H1 (cell line): ENCODE measurements around the gene TSPAN17. TPM values are rescaled to one million over a fixed set of nuclear protein-coding genes. Genes with fewer than 3 reads are reported as not detected.

ENCODE experiments used
- CTCF ChIA-PET: fragments of 300-600 bp; sonication (Branson Sonifier 250); formaldehyde crosslinking; loops from one replicate; lab custom pipeline; 2021; ENCODE audit not compliant: partially characterized antibody; lab: Charles Lee
- POLR2A ChIA-PET: fragments of 300-600 bp; sonication (Branson Sonifier 250); formaldehyde crosslinking; loops from one replicate; lab custom pipeline; 2021; ENCODE audit warnings: inconsistent platforms; ENCODE audit not compliant: partially characterized antibody; lab: Charles Lee
- DNase-seq, 2 experiments: peaks; one replicate each; pipeline versions ENCODE4 v3.0.0 to v3.0.0-alpha.2; 2010 to 2022; ENCODE audit warnings: low spot score in 2 of 2, low read depth in 1 of 2, mixed read lengths in 1 of 2
- FAIRE-seq: peaks from 2 replicates; lab custom pipeline; 2011; peaks lifted over from hg19 to GRCh38; lab: Jason Lieb, UNC
- H2AFZ ChIP-seq: 2 replicates; pipeline ENCODE4 v1.8.1; 2012; ENCODE audit warnings: low read length, inconsistent platforms
- H2AK5ac ChIP-seq: 2 replicates; pipeline ENCODE4 v1.6.1; 2013; ENCODE audit warnings: low read depth, low read length
- H2BK120ac ChIP-seq: replicated peaks from 2 replicates; pipeline ENCODE3; 2013; ENCODE audit warnings: low read depth, low read length, inconsistent platforms
- H2BK12ac ChIP-seq: 2 replicates; pipeline ENCODE4 v1.6.1; 2013; ENCODE audit warnings: low read depth, low read length
- H2BK15ac ChIP-seq: 2 replicates; pipeline ENCODE4 v1.6.1; 2013; ENCODE audit warnings: low read length
- H2BK20ac ChIP-seq: 2 replicates; pipeline ENCODE4 v1.6.1; 2013; ENCODE audit warnings: low read length
- H2BK5ac ChIP-seq: 2 replicates; pipeline ENCODE4 v1.6.1; 2013; ENCODE audit warnings: low read depth, low read length
- H3K14ac ChIP-seq: 2 replicates; pipeline ENCODE4 v1.6.1; 2013; ENCODE audit warnings: inconsistent platforms; ENCODE audit not compliant: insufficient read length
- H3K18ac ChIP-seq: 2 replicates; pipeline ENCODE4 v1.6.1; 2013; ENCODE audit warnings: low read length; ENCODE audit errors: extremely low read depth
- H3K23ac ChIP-seq: 2 replicates; pipeline ENCODE4 v1.6.1; 2013; ENCODE audit warnings: inconsistent platforms; ENCODE audit not compliant: insufficient read length
- H3K23me2 ChIP-seq: 2 replicates; pipeline ENCODE4 v1.6.1; 2013; ENCODE audit warnings: low read depth, low read length
- H3K27ac ChIP-seq: 2 replicates; pipeline ENCODE4 v1.6.1; 2011; ENCODE audit warnings: low read depth, low read length, inconsistent platforms
- H3K27me3 ChIP-seq, 4 experiments: replicated peaks in 1 of 4; 1 replicate in 1 of 4; 2 replicates in 3 of 4; pipeline versions ENCODE4 v1.6.1 to v1.8.1; 2011 to 2013; ENCODE audit warnings: low read length in 3 of 4, mild to moderate bottlenecking in 3 of 4, inconsistent platforms in 2 of 4, mixed read lengths in 2 of 4, moderate library complexity in 1 of 4; ENCODE audit not compliant: control insufficient read depth in 3 of 4, insufficient read depth in 3 of 4; ENCODE audit errors: extremely low read depth in 1 of 4
- H3K36me3 ChIP-seq, 4 experiments: 2 replicates each; pipeline versions ENCODE4 v1.6.1 to v1.8.1; 2011 to 2013; ENCODE audit warnings: mild to moderate bottlenecking in 4 of 4, low read length in 3 of 4, moderate library complexity in 2 of 4, control low read depth in 1 of 4, inconsistent platforms in 1 of 4; ENCODE audit not compliant: insufficient read depth in 4 of 4, control insufficient read depth in 2 of 4
- H3K4ac ChIP-seq: replicated peaks from 2 replicates; pipeline ENCODE3; 2013; ENCODE audit warnings: low read length, low read depth, mixed read lengths, inconsistent platforms; ENCODE audit not compliant: insufficient read length
- H3K4me1 ChIP-seq, 4 experiments: replicated peaks in 1 of 4; 1 replicate in 1 of 4; 2 replicates in 3 of 4; pipeline versions ENCODE4 v1.6.1 to v1.8.1; 2011 to 2013; ENCODE audit warnings: low read length in 3 of 4, inconsistent platforms in 2 of 4, mixed read lengths in 1 of 4; ENCODE audit not compliant: insufficient read depth in 4 of 4, control insufficient read depth in 3 of 4
- H3K4me2 ChIP-seq, 2 experiments: 2 replicates each; pipeline versions ENCODE4 v1.6.1 to v1.8.1; 2011 to 2013; ENCODE audit warnings: low read depth in 2 of 2, low read length in 2 of 2, control low read depth in 1 of 2, inconsistent platforms in 1 of 2, mild to moderate bottlenecking in 1 of 2; ENCODE audit not compliant: insufficient read depth in 1 of 2
- H3K4me3 ChIP-seq, 4 experiments: fragments of 200-600, 300-600 bp in 1 of 4; sonication (generic), shearing (Covaris generic), sonication (Bioruptor Twin) in 1 of 4; 2 replicates each; pipeline versions ENCODE4 v1.5.1 to v1.8.1; 2011 to 2016; ENCODE audit warnings: low read length in 4 of 4, low read depth in 3 of 4, control low read depth in 2 of 4, inconsistent platforms in 2 of 4, mild to moderate bottlenecking in 2 of 4, mixed read lengths in 1 of 4, moderate library complexity in 1 of 4; ENCODE audit not compliant: insufficient read depth in 2 of 4; ENCODE audit errors: extremely low read depth in 1 of 4
- H3K56ac ChIP-seq: replicated peaks from 2 replicates; pipeline ENCODE3; 2013; ENCODE audit warnings: low read depth, mild to moderate bottlenecking, mixed read lengths, low read length, inconsistent platforms; ENCODE audit not compliant: insufficient read length
- H3K79me1 ChIP-seq: 2 replicates; pipeline ENCODE4 v1.6.1; 2013; ENCODE audit warnings: low read depth, low read length, control low read depth
- H3K79me2 ChIP-seq, 2 experiments: 2 replicates each; pipeline versions ENCODE4 v1.6.1 to v1.8.1; 2012 to 2013; ENCODE audit warnings: low read length in 2 of 2, mild to moderate bottlenecking in 2 of 2, inconsistent platforms in 1 of 2; ENCODE audit not compliant: insufficient read depth in 2 of 2, control insufficient read depth in 1 of 2
- H3K9ac ChIP-seq, 4 experiments: replicated peaks in 1 of 4; 1 replicate in 1 of 4; 2 replicates in 3 of 4; pipeline versions ENCODE4 v1.6.1 to v1.8.1; 2011 to 2013; ENCODE audit warnings: low read depth in 3 of 4, low read length in 3 of 4, control low read depth in 2 of 4, mild to moderate bottlenecking in 2 of 4, moderate library complexity in 2 of 4, inconsistent platforms in 1 of 4; ENCODE audit errors: extremely low read depth in 1 of 4
- H3K9me3 ChIP-seq, 2 experiments: 2 replicates each; pipeline versions ENCODE4 v1.6.1 to v1.8.1; 2012 to 2013; ENCODE audit warnings: mild to moderate bottlenecking in 2 of 2, moderate library complexity in 2 of 2, control low read depth in 1 of 2, inconsistent platforms in 1 of 2, low read depth in 1 of 2, low read length in 1 of 2, mixed read lengths in 1 of 2; ENCODE audit not compliant: insufficient read depth in 2 of 2
- H4K20me1 ChIP-seq, 2 experiments: replicated peaks in 1 of 2; 2 replicates each; pipeline versions ENCODE3 to v1.8.1; 2011 to 2013; ENCODE audit warnings: inconsistent platforms in 2 of 2, low read length in 2 of 2, mild to moderate bottlenecking in 1 of 2; ENCODE audit not compliant: insufficient read depth in 2 of 2, control insufficient read depth in 1 of 2
- H4K5ac ChIP-seq: 2 replicates; pipeline ENCODE4 v1.6.1; 2013; ENCODE audit warnings: low read length, low read depth, mixed read lengths, inconsistent platforms; ENCODE audit not compliant: insufficient read length
- H4K8ac ChIP-seq: 2 replicates; pipeline ENCODE4 v1.8.0; 2013; ENCODE audit warnings: mild to moderate bottlenecking, moderate library complexity, low read length, inconsistent platforms; ENCODE audit not compliant: insufficient read depth; ENCODE audit errors: extremely low read depth
- H4K91ac ChIP-seq: replicated peaks from 2 replicates; pipeline ENCODE3; 2013; ENCODE audit warnings: low read length, mixed read lengths, inconsistent platforms; ENCODE audit not compliant: insufficient read length
- WGBS, 2 experiments: shearing (Covaris generic) in 1 of 2; methylation state at CpG; one replicate each; pipeline versions ENCODE4 v1.1.6 to v1.1.7; 2013 to 2015; ENCODE audit warnings: low lambda C conversion rate in 2 of 2, mixed read lengths in 2 of 2, inconsistent platforms in 1 of 2, low coverage in 1 of 2, missing lambda C conversion rate in 1 of 2; ENCODE audit not compliant: insufficient replicate concordance in 2 of 2, insufficient coverage in 1 of 2, insufficient read length in 1 of 2; ENCODE audit errors: extremely low coverage in 1 of 2, missing lambda C conversion rate in 1 of 2; 5-methylcytosine and 5-hydroxymethylcytosine counted together
- polyA plus RNA-seq, 7 experiments: library from polyadenylated mRNA; depleted of rRNA in 3 of 7; stranded (reverse) in 5 of 7; unstranded in 2 of 7; fragments of >200 nt in 5 of 7; fragments of 200-250 nt in 2 of 7; gene quantifications; 1 replicate in 5 of 7; 2 replicates in 1 of 7; 4 replicates in 1 of 7; pipeline versions ENCODE4 v1.2.1 to v1.2.3, GENCODE V29; 2011 to 2013; ENCODE audit warnings: missing spikeins in 2 of 7, mixed read lengths in 2 of 7
- total RNA-seq: library from RNA; stranded (reverse); fragmentation: NEBNext Ultra II Directional; extraction: Animal tissue kit (Norgen Biotek cat#: 25700); gene quantifications from 2 replicates; pipeline ENCODE4 v1.2.1, GENCODE V29; 2021

Gene TSPAN17
- total and polyA plus RNA-seq, 2 of the 8 experiments (the other 6 are each of a cell fraction or from before 2014, with no cell fraction given), result 41.5 to 53.7 TPM

- no peak overlapping the region for H3K4ac ChIP-seq
- no peaks in the 10 kb centered on the region for H3K27me3 ChIP-seq
- H3K4me3 ChIP-seq, result no peak overlapping the region
- peaks cover 0 to 3% (median 3%) of the 10 kb centered on the region in 4 experiments; a peak in 5 of 7 replicates for H3K4me1 ChIP-seq
- H2BK20ac ChIP-seq, result no peak overlapping the region
- H3K36me3 ChIP-seq, result peaks cover 0 to 6% (median 2%) of the 10 kb centered on the region in 4 experiments; a peak in 3 of 8 replicates
- no peak overlapping the region for H2AK5ac ChIP-seq
- H3K27ac ChIP-seq, result no peak overlapping the region
- no peak overlapping the region for H3K56ac ChIP-seq
- no peak overlapping the region for H3K4me2 ChIP-seq
- H2BK5ac ChIP-seq, result no peak overlapping the region
- no peak overlapping the region for H3K9ac ChIP-seq
- no peak overlapping the region for H4K5ac ChIP-seq
- no peak overlapping the region for H2BK15ac ChIP-seq
- H3K18ac ChIP-seq, result no peak overlapping the region
- H3K23ac ChIP-seq, result no peak overlapping the region
- peaks cover 0 to 7% of the 10 kb centered on the region in 2 experiments for H4K20me1 ChIP-seq
- H4K8ac ChIP-seq, result no peak overlapping the region
- H2BK120ac ChIP-seq, result no peak overlapping the region
- H3K79me2 ChIP-seq, result peaks cover 0 to under 1% of the 10 kb centered on the region in 2 experiments; a peak in 1 of 4 replicates
- CTCF ChIA-PET, result interaction anchor here (0.8 to 35.1 kb wide), 14 partner anchors 12 to 455 kb away, joined by 3 to 859 read pairs (median 12); partner anchors contain the start of genes EIF4E1B and SNCB
- no peak overlapping the region for H2BK12ac ChIP-seq
- no peak overlapping the region for H2AFZ ChIP-seq
- POLR2A ChIA-PET, result interaction anchor here (0.9 to 1.4 kb wide), 2 partner anchors 21 to 31 kb away, joined by 3 read pairs; no protein-coding TSS in a partner anchor
- FAIRE-seq (no peak), DNase-seq (no peak)
- H3K9me3 ChIP-seq, result no peaks in the 10 kb centered on the region
- H3K79me1 ChIP-seq, result no peaks in the 10 kb centered on the region; the same call in 1 of the 2 replicates
- peaks cover 4% of the 10 kb centered on the region; the same call in 1 of the 2 replicates for H3K23me2 ChIP-seq
- H3K14ac ChIP-seq, result no peak overlapping the region
- WGBS, 2 experiments, result 82% methylated on average over 12 of the region's 13 CpGs; no CpG with 5 or more reads in 1 of the 2 experiments
- H4K91ac ChIP-seq, result no peak overlapping the region
Observed at GRCh38 chr5:176656467-176656990, 9.2 kb downstream of the TSPAN17 start.
